HG03039 (cell line): ENCODE data around the gene MAP6.
"Not testable (repeated sequence)": the region's sequence is repeated elsewhere in the genome, so short reads cannot be mapped to it uniquely, and the experiment has no call there.

Experiments used
- ATAC-seq: cut with Tn5 transposase; IDR thresholded peaks from one replicate; pipeline ENCODE4 v1.9.1; 2021; ENCODE audit warnings: mild to moderate bottlenecking, moderate library complexity; ENCODE audit not compliant: unreplicated experiment

MAP6 gene

GRCh38 chr11:75668451-75669297 lies at the start of gene MAP6:
TSS of gene MAP6 (minus strand) at chr11:75669038. CDS start at chr11:75668369, 669 bp downstream.
- ATAC-seq, result no peak

- ATAC-seq, result no peak
These were observed 49.0 kb upstream of the MAP6 start, which contains the start of gene MOGAT2 for GRCh38 chr11:75717608-75718418. TSS of gene MOGAT2 (plus strand) at chr11:75717838. CDS start at chr11:75717889, 51 bp downstream.

GRCh38 chr11:75716659-75717058 lies 47.8 kb upstream of the MAP6 start:
- ATAC-seq, result no peak

GRCh38 chr11:75715688-75716087 lies 46.9 kb upstream of the MAP6 start:
- ATAC-seq, result no peak

- ATAC-seq, result no peak
These were observed 45.4 kb upstream of the MAP6 start for GRCh38 chr11:75714211-75714610.

- no peak for ATAC-seq
These were observed 37.5 kb upstream of the MAP6 start for GRCh38 chr11:75706260-75706729.

GRCh38 chr11:75705541-75705940 lies 36.7 kb upstream of the MAP6 start:
- ATAC-seq, result no peak

- ATAC-seq, result no peak
These were observed 34.9 kb upstream of the MAP6 start for GRCh38 chr11:75703695-75704237.

- ATAC-seq, result no peak
These were observed 32.1 kb upstream of the MAP6 start for GRCh38 chr11:75700940-75701339.

GRCh38 chr11:75697906-75698581 lies 29.2 kb upstream of the MAP6 start:
- no peak for ATAC-seq

GRCh38 chr11:75691804-75692203 lies 23.0 kb upstream of the MAP6 start:
- ATAC-seq, result no peak

GRCh38 chr11:75689863-75690609 lies 21.2 kb upstream of the MAP6 start:
- ATAC-seq, result no peak

GRCh38 chr11:75683856-75684255 lies 15.0 kb upstream of the MAP6 start:
- not testable (repeated sequence) for ATAC-seq

GRCh38 chr11:75679566-75679965 lies 10.7 kb upstream of the MAP6 start:
- no peak for ATAC-seq

GRCh38 chr11:75678620-75679259 lies 9.9 kb upstream of the MAP6 start:
- no peak for ATAC-seq

GRCh38 chr11:75677909-75678308 lies 9.1 kb upstream of the MAP6 start:
- ATAC-seq, result no peak

- ATAC-seq, result no peak
These were observed 8.4 kb upstream of the MAP6 start for GRCh38 chr11:75677275-75677674.

- ATAC-seq, result no peak
These were observed 5.2 kb upstream of the MAP6 start for GRCh38 chr11:75673977-75674582.

GRCh38 chr11:75667831-75668450 lies 897 bp downstream of the MAP6 start:
- no peak for ATAC-seq
